ENCODE data around the gene FBXO30.

The FBXO30 gene, protein sequence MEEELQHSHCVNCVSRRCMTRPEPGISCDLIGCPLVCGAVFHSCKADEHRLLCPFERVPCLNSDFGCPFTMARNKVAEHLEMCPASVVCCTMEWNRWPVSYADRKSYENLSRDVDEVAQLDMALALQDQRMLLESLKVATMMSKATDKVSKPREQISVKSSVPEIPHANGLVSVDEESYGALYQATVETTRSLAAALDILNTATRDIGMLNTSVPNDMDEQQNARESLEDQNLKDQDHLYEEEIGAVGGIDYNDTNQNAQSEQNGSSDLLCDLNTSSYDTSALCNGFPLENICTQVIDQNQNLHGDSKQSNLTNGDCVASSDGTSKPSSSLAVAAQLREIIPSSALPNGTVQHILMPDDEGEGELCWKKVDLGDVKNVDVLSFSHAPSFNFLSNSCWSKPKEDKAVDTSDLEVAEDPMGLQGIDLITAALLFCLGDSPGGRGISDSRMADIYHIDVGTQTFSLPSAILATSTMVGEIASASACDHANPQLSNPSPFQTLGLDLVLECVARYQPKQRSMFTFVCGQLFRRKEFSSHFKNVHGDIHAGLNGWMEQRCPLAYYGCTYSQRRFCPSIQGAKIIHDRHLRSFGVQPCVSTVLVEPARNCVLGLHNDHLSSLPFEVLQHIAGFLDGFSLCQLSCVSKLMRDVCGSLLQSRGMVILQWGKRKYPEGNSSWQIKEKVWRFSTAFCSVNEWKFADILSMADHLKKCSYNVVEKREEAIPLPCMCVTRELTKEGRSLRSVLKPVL

DNA sequence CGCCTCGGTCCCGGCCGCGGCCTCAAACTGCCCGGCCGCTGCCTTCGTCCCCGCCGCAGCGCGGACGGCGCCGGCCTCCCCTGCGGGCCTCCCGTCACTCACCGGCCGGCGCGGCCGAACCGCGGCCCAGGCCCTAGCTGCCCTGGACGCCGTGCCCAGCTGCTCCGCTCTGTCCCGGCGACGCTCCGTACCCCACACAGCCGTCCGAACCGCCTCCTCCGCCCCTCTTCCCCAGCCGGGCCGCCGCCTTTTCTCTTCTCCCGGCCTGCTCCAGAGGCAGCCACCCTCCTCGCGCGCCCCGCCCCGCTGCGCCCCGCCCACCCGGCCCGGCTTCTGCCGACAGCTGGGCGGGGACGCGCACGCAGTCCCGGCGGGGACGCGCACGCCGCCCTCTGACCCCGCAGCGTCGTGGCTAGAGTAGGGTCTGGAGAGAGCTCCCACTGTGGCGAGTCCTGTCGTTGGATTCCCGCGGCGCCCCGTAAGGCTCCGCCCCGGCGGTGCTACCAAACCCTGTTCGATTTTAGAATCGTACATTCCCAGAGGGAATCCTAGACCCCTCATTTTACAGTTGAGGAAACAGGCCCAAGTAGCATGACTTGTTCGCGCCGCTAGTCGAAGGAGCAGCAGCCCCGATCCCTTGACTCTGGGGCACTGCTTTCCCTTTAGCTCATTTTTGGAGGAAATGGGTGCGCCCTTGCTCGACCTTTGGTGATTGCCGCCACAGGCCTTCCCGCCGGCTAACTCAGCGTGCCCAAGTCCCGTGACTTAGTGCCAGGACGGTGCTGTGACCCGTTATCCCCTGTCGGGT, at the start of gene FBXO30:
Gene FBXO30, minus strand, starts transcription at position 295 of the 808 bp plus-strand sequence. CDS start 8,390 bp downstream, outside the sequence.
- peak; percentile 81 for DNase-seq

DNA sequence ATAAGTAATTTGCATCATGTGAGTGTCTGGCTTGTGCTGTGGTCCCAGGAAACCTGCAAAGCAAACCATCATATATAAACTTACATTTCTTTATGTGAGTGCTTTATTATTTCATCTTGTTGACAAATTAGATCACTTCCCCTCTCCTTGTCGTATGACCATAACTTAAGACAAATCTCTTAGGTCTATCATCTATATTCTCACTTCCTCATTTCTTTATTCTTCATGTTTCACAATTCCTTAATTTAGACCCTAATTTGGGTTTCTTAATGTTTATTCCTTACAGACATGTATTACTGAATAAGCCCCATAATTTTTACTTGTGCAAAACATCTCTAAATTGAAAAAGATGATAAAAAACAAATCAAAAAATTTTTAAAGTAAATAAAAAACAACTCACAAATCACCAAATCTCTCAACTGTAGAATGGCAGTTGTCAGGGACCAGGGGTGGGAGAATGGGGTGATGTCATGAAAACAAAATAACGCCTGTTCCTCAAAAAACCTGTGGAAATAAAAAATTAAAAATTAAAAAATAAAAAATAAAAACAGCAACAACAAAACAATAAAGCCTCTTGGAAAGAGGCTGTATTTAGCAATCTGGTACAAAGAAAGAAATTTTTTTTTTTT, 49.5 kb upstream of the FBXO30 start:
- DNase-seq: no peak

DNA sequence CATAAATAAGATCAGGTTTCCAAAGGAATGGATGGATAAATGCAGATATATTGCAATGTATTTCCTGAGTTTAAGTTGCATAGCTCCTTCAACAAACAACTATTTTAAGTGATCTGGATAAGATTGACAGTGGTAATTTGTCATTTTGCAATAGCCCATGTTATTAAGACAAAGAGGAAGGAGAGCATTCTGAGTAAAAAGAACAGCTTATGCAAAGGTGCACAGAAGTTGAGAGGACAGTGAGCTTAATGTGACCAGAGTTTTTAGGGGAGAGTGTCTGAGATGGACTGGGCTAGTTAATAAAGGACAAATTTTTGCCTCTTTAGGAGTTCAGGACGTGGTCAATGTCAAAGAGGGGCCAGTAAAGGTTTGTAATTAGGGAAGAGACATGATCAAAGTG, 48.8 kb upstream of the FBXO30 start:
- no peak for DNase-seq

DNA sequence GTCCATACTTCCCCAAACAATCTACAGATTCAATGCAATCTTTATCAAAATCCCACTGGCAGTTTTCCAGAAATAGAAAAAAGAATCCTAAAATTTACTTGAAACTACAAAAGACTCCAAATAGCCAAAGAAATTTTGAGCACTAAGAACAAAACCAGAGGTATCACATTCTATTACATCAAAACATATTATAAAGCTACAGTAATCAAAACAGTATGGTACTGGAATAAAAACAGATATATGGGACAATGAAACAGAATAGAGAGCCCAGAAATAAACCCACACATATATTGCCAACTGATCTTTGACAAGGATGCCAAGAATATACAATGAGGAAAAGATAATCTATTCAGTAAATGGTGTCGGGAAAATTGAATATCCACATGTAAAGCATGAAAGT, 46.0 kb upstream of the FBXO30 start:
- no peak for DNase-seq

DNA sequence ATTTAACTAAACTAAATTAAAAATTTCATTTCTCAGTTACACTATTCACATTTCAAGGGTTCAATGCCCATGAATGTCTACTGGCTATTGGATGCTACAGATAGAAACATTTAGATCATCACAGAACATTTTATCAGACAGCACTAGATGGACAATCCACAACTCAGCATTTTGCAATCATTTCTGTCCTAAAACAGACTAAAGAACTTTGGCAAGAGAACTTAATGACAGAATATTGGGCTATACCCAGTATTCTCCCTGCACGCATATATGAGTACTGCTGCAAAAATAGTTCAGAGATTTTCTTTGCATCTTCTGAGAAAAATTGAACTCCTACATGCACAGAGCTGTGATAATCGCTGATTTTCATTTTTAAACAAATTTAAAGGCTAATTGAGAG, 36.1 kb upstream of the FBXO30 start:
- no peak for DNase-seq

DNA sequence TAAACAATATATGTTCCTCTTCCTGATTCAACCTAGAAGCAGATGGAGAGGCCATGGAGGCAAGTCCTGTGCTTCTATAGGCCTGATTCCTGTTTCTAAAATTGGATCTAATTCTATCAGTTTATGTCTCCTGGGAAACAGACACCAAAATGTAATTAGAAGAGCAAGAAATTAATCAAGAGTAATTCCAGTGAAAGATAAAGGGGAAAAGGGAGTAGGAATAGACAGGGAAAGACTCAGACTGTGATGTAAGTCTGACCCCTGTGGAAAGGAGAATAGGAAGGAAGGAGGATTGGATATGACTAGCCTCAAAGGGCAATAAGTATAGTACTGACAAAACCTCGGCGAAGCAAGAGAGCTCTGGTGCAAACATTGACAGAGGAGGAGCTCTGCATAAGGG, 33.9 kb upstream of the FBXO30 start:
- DNase-seq: no peak

DNA sequence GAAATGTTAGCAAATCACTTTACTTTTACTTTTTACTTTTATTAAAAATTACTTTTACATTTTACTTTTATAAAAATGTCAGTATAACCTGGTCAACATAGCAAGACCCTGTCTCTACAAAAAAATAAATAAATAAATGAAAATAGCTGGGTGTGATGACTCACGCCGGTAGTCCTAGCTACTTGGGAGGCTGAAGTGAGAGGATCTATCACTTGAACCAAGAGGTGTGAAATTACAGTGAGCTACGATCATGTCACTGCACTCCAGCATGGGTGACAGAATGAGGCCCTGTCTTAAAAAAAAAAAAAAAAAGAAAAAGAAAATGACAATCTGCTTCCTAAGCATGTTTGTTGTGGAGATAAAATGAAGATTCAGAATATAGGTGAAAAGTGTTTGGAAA, 31.0 kb upstream of the FBXO30 start:
- DNase-seq: no peak

DNA sequence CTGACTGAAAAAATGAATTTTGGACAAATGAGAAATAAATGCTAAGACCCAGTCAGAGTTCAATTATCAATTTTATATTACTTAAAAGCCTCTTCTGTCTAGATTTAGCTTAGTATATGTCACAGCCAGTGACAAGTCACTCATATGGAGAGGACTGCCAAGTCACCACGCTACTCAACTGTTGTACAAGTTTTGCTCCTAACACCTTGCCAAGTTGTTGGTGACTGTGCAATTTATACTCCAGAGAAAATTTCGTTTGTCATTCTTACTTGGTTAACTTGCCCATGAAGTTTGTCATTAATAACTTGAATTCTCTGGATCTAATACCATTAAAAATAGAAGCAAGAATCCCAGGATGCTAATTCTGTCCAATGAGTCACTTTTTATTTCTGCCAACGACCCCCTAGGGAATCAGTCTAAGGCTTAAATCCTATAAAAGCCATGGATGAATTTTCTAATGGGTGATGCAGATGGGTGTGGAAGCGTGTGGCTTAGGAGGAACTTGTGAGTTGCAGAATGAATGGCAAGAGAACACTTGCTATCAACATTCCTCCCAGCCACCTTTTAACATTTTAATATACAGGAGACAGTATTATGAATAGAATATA, 30.4 kb upstream of the FBXO30 start:
- no peak for DNase-seq

DNA sequence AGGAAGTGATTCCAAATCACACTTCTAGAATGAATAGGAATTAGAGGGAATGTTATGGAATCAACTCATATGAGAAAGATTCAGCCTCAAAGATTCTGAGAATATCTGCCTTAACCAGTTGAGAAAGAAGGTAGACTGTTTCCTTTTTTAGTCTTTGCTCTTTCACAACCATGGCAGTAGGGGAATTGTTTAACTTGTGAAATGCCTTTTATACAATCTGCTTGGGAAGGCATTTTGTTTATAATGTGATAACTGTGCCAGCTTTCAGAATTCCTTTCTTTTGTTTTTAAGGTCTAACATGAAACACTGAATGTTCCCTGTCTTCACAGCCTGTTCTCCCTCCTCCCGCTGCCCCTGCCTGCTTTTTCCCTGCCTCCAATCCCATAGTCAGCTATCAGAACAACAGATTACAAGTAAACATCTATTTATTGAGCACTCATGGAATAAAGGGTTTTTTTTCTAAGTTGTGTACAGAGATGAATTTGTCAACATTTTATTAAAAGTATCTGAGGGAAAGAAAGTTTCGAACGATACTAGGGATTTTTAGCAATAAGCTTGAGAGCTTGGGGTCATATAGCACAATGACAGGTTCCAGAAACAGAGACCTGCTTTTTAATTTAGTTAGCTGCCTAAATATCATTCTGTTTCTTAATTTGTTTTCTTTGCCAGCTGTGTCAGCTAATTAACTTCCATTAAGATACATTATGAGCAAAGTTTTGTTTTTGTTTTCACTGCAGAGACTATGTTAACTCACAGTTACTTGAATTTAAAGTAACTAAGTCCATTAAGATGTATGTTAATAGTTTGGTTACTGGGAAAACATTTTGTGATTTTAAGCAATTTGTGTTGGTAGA, 28.3 kb upstream of the FBXO30 start:
- no peak for DNase-seq

DNA sequence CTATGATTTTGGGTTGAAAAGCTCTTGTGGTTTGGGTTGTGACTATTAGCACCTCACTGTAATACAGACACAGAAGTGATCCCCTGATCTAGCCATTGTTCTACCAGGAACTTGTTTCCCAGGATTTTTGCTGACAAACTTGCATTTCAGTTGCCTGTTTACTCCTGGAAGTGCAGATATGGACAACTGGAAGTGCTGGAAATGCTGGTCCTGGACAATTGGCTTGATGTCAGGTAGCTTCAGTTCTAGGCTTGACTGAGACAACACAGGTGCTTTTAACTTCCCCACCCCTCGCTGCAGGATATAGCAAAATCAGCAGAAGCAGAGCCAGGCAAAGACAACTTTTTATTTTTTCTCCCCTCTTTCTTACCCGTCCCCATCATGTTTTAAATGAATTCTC, 27.1 kb upstream of the FBXO30 start:
- no peak for DNase-seq

DNA sequence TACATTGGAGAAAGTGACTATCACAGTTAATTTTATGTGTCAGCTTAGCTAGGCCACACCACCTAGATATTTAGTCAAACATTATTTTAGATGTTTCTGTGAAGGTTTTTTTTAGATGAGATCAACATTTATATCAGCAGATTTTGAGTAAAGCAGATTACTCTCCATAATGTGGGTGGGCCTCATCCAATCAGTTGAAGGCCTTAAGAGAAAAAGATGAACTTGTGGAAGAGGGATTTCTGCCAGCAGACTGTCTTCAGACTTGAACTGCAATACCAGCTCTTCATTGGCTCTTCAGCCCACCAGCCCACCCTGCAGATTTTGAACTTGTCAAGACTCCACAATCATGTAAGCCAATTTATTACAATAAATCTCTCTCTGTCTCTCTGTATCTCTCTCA, 25.1 kb upstream of the FBXO30 start:
- DNase-seq: no peak

DNA sequence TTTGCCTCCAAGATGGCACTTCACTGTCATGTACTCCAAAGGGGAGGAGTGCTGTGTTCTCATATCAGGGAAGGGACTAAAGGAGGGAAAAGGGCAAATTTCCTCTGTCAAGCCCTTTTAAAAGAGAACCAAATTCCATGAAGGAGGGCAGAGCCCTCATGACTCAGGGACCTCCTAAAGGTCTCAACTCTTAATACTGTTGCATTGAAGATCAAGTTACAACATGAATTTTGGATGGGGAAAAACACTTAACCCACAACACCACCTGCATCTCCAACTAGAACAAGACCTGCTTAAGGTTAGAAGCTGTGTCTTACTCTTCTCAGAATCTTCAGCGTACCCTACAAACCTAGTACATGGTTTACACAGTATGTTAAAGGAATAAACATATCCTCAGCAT, 23.7 kb upstream of the FBXO30 start:
- no peak for DNase-seq

DNA sequence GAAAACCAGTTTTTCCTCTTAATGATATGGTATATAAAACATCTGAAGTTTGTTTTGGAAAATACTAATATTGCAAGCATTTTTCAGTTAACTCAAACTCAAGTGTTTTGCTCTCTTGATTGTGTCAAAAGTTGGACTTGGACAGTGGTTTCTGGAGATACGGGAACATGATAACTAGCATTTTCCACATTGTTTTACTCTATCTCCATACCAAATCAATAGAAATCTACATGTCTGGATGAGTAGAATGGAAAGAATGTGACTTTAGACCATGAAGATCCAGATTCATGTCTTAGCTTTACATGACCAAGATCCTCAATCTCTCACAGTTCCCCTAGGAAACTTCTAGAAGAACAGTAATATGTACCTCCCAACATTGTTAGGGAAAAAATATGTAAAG, 22.2 kb upstream of the FBXO30 start:
- DNase-seq: no peak

DNA sequence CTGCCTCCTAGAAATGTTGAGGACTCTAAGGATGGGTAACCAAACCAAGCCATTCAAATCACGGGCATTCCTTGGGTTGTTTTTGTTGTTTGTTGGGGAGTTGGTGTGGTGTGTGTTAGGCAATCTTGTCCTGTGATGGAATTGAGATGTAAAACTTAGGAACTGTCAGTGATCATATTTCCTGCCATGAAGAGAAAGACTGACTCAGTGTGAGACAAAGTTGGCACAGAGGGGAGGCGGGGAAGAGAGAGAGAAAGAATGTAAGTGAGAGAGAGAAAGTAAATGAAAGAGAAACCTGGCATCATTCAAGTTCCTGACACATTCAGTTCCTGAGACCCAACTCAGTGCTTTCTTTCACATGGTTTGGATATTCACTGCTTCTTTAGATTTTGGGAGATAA, 21.6 kb upstream of the FBXO30 start:
- DNase-seq: no peak

DNA sequence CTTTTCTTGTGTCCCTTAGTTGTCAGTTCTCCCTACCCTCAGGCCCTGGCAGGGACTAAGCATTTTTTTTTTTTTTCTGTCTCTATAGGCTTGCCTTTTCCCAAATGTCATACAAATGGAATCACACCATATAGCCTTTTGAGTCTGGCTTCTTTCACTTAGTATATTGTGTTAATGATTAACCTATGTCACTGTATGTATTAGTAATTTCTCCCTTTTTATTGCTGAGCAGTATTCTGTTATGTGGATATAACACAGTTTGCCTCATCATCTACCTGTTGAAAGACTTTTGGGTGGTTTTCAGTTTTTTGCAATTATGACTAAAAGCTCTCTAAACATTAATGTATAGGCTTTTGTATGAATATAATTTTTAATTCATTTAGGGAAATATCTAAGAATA, 16.0 kb upstream of the FBXO30 start:
- no peak for DNase-seq

DNA sequence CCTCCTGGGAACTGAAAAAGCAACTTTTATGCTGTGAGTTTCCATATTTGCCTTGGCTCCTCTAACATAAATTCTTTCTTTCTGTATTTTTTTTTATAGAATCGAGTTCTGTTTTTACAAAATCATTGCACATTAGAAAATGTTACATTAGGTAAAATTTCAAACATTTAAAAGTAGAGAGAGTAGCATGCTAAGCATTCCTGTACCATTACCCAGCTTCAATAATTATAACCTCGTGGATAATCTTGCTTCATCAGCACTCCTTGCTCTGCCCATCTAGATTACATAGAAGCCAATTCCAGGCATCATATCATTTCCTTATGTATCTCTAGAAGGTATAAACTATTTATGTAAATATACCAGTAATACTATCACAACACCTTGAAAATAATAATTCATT, 15.4 kb upstream of the FBXO30 start:
- DNase-seq: no peak

DNA sequence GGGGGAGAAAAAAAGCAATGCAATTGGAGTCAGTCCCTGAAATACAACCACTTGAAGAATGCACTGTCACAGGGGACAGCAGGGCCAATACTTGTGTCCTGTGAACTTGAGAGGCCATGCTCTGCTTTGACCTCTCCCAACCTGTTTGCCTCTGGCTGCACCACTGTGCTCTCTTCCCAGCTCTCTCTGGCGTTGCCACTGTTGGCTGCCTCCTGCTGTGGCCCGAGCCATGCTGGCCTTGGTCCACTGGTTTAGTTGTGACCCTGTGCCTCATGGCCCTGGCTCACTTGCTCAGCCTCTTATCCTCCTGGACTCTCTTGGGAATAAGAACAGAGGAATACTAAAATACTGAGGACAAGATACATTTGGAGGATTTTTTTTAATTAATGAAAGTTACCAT, 14.5 kb upstream of the FBXO30 start:
- DNase-seq: no peak

DNA sequence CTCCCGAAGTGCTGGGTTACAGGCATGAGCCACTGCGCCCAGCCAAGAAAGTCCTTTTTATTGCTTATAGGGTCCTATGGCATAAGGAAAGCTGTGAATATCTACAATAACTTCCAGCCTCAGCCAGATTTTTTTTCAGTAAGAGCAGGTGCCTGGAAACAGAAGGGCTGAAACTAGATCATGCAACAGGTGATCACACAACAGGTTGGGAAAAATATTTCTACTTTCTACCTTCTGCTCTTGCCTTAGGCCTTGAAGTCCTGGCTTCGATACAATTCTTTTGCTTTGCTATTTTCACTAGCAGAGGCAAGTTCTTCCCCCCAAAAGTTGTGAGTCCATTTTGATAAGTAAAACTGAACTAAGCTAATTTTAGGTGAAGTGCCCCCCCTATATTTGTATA, 9.7 kb upstream of the FBXO30 start:
- no peak for DNase-seq

DNA sequence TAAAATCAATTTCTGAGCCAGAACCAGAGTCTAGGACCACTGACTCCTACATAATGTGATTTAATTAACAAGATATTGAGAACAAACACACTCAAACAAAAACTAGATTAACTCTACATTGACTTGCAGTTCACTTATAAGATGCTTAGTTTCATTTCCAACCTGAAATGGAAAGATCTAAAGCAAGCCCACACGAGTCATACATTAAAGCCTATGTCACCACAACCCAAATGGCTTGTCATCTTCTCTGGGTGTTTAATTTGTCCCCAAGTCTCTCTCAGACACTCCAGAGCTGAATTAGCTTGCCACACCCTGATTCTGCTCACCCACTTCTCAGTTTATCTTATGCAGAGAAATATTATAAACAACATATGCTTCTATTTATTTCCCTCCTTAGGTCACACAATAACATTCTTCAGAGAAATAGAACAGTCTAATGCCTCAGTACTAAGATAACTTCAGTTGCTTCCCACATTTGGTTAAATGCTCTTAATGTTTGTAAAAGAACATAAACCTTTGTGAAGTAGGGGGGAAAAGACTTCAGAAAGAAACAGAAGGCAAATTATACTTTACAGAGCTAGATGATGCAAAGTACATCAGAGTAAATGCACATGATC, 8.8 kb upstream of the FBXO30 start:
- DNase-seq: no peak

DNA sequence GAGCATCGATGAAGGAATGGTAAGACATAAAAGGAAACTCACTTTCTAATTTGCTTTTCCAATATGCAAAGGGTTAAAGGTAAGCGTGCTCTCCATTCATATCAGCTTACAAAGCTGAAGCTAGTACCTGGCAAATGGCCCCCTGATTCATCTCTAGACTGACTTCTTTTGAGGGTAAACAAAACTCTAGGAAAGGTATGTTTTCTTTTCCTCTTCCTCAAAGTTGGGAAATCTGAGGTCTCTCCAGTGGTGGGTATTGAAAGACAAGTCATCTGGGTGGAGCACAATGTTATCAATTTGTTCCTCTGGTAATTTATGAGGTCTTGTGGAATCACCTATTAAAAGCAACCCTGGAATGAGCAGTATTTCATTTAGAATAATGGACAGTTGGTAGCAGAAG, 7.9 kb upstream of the FBXO30 start:
- DNase-seq: no peak

DNA sequence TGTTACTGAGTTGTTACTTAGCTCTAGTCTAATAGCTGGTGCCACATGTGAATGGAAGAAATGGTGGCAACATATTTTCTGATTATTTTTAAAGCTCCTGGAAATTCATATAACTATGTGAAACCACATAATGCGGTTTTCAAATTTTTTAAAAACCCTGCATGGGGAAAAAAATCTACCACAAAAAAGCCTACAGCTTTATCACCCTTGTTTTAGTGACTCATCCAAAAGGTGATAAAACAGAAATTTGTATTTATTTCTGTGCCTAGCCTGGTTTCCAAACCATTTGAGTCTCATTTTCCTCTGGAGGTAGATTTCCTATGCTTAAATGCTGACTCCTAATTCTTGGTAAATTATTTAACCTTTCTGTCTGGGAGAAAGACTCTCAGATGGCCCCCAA, 5.4 kb upstream of the FBXO30 start:
- no peak for DNase-seq

All from DMS79 (cell line).